ENCODE measurements around the gene TUBA1B.
"Not testable (repeated sequence)": the region's sequence is repeated elsewhere in the genome, so short reads cannot be mapped to it uniquely, and the experiment has no call there.

Gene TUBA1B

GRCh38 chr12:49131051-49131893 is at the start of gene TUBA1B:
TUBA1B (minus strand) TSS chr12:49131395; CDS start chr12:49131300, 95 bp downstream.
- peak; percentile 91 to 93 for DNase-seq

GRCh38 chr12:49174218-49174617 is 43.0 kb upstream of the TUBA1B start:
- no peak for DNase-seq

GRCh38 chr12:49170924-49171323 is 39.7 kb upstream of the TUBA1B start:
- no peak for DNase-seq

DNA sequence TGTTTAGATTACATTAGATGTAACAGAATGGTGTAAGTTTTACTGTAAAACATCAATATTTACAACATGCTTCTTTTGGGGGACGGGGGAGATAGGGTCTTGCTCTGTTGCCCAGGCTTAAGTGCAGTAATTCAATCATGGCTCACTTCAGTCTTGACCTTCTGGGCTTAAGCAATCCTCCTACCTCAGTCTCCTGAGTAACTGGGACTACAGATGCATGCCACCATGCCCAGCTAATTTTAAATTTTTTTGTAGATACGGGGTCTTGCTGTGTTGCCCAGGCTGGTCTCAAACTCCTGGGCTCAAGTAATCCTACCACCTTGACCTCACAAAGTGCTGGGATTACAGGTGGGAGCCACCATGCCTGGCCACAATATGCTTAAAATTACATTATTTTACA is 33.9 kb upstream of the TUBA1B start:
- no peak for DNase-seq

DNA sequence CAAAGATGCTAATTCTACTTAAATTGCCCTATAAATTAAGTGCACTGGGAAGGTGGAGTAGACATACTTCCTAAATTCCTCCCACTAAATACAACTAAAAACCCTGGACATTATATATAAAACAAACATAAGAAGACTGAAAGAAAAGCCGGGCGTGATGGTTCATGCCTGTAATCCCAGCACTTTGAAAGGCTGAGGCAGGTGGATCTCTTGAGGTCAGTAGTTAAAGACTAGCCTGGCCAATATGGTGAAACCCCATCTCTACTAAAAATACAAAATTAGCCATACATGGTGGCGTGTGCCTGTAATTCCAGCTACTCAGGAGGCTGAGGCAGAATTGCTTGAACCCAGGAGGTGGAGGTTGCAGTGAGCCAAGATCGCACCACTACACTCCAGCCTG is 30.7 kb upstream of the TUBA1B start:
- not testable (repeated sequence) for DNase-seq

- DNase-seq = no peak
Observed at GRCh38 chr12:49161092-49161795, 30.0 kb upstream of the TUBA1B start.

DNA sequence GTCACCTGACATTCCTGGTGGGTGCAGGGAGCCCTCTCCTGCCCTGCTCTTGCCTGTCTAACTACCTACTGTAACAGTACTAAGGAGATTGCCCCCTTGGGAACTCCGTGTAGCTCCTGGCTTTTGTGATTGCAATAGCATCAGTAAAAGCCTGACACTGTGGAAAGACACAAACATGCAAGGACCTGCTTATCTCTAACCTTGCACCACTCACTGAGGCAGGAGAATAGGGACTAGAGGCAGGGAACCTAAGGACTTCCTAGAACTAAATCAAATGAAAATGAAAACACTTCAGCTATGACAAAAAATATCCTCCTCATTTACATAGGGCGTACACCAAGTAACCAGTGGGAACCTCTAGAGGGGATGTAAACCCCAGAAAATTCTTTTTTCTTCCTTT is 29.2 kb upstream of the TUBA1B start:
- DNase-seq = no peak

DNA sequence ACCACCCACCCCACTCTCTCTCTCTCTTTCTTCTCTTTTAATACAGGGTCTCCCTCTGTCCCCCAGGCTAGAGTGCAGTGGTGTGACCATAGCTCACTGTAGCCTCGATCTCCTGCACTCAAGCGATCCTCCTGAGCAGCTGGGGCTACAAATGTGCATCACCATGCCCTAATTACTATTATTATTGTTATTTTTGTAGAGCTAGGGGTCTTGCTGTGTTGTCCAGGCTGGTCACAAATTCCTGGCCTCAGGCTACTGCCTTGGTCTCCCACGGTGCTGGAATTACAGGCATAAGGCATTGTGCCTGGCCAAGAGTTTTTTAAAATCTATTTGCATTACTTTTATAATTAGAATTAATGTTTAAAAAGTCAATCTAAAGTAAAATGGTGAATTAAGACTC is 23.0 kb upstream of the TUBA1B start:
- no peak for DNase-seq

GRCh38 chr12:49147384-49147783 is 16.2 kb upstream of the TUBA1B start:
- no peak for DNase-seq

GRCh38 chr12:49146406-49146805 is 15.2 kb upstream of the TUBA1B start:
- DNase-seq = no peak

GRCh38 chr12:49144384-49144783 is 13.2 kb upstream of the TUBA1B start:
- DNase-seq = no peak

GRCh38 chr12:49138999-49139398 is 7.8 kb upstream of the TUBA1B start:
- no peak for DNase-seq

GRCh38 chr12:49138587-49138986 is 7.4 kb upstream of the TUBA1B start:
- no peak for DNase-seq

DNA sequence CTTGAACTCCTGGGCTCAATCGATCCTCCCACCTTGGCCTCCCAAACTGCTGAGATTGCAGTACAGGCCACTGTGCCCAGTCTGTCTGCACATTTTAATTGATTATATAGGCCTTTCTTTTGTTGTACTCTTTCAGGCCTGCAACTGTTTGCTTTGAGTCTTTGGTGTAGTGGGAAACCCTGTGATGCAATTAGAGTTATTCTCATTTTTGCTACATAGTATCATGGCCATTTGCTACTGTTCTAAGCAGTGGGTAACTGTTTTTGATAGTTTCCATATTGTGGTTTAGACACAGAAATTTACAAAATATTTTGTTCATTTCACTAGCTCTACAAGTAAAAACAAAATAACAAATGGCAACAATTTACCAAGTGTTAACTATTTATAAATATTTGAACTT is 6.3 kb upstream of the TUBA1B start:
- no peak for DNase-seq

DNA sequence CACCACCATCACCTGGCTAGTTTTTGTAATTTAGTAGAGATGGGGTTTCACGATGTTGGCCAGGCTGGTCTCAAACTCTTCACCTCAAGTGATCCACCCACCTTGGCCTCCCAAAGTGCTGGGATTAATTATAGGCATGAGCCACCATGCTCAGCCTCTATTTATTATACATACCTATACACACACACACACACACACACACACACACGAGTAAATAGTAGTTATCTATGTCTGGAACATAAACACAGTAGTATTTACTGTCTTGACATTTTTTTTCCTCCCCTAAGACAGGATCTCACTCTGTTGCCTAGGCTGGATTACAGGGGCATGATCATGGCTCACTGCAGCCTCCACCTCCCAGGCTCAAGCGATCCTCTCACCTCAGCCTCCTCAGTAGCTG is 5.8 kb upstream of the TUBA1B start:
- DNase-seq = not testable (repeated sequence)

DNA sequence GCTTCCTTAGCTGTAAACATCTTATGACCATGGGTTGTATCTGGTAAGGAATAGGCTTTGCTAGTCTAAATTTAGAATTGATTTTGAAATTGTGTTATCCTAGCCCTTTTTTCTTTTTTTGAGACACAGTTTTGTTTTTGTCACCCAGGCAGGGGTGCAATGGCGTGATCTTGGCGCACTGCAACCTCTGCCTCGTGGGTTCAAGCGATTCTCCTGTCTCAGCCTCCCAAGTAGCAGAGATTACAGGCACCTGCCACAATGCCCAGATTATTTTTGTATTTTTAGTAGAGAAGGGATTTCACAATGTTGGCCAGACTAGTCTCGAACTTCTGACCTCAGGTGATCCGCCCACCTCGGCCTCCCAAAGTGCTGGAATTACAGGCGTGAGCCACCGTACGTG is 2.4 kb upstream of the TUBA1B start:
- no peak for DNase-seq

- no peak for DNase-seq
Observed at GRCh38 chr12:49133014-49133413, 1.8 kb upstream of the TUBA1B start.

DNA sequence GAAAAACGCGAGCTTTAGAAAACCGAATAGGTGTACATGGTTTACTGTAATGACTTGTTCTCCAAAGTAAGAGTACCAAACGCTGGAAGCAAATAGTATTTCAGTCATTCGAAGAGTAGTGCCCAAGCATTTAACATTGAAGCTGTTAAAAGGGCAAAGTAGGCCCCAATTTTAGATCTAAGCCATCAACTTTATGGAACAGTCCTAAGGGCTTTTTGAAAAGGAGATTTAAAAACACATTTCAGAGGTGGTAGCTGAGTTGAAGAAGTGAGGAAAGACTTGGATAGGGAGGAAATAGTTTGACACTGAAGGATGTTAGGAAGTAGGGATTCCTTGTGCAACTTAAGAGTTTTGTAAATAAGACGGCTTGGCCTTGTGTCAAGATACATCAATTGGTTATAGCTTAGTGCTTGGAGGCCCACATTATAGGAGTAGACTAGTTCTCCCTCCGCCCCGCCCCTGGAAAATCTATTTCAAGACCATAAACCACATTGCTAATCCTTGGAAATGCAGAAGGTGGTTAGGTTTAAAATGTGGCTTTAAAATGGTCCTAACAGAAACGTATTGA is 783 bp upstream of the TUBA1B start:
- DNase-seq = no peak

DNA sequence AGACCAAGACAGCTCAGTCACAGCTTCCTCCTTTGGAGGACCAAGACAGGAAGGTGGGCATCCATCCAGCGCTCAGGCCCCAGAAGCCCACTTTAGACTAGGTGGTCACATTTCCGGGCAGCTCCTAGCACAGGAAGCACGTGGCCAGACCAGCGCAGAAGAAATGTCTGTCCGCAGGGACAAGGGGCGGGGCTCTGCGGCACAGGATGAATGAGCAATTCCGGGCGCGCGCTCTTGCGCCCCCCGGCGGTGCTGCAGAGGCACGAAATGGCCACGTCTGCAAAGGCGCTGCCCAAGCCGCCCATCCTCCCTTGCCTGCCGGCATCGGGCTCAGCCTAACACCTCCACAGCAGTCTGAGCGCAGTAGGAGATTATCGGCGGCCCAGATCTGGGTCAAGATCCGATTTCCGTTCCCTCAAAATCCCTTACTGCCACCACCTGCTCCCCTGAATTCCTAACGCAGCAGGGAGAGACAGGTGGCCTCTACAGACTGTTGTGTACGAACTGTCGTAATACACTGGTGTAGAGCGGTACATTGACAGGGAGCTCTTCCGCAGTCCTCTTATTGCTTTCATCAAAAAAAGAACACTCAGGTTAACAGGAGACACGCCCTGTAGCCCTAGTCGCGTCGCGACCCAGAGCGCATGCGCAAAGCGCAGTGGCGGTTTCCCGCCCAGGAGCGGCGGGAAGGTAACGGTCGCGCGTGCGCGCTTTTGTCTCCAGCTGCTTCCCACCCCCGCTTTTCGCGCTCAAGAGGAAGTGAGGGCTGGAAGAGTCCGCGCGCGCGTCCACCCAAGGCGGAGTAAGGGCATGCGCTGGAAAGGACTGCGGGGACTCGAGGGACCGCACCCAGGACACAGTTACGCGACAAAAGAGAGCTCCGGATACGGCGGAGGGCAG is 794 bp downstream of the TUBA1B start:
- peak; percentile 95 to 96 for DNase-seq

GRCh38 chr12:49129332-49130150 is 1.7 kb downstream of the TUBA1B start:
- no peak for DNase-seq

- DNase-seq = not testable (repeated sequence)
Observed at GRCh38 chr12:49127971-49128370, 3.2 kb downstream of the TUBA1B start.
